Measurements from ENCODE around the gene ZNF772. TPM values are rescaled to one million over a fixed set of nuclear protein-coding genes. Genes with fewer than 3 reads are reported as not detected.

Gene ZNF772
- total RNA-seq, 4 donors from 2014 or later = 0.75 to 25.9 (median 6.0) TPM

DNA sequence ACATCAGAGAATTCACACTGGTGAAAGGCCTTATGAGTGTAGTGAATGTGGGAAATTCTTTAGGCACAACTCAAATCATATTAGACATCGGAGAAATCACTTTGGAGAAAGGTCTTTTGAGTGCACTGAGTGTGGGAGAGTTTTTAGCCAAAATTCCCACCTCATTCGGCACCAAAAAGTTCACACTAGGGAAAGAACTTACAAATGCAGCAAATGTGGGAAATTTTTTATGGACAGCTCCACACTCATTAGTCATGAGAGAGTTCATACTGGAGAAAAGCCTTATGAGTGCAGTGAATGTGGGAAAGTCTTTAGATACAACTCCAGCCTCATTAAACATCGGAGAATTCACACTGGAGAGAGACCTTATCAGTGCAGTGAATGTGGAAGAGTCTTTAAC is 56.3 kb downstream of the ZNF772 start:
- intact Hi-C loops (cut with DNase I; ENCODE audit: low total_unique reads) = no loop called here
- Histone ChIP-seq H3K4me1 (no peaks in the 10 kb centered on the region), H3K4me3 (no peak overlapping the region), H3K27ac (no peak overlapping the region), H3K36me3 (peaks cover 9 to 54% (median 30%) of the 10 kb centered on the region in 4 donors), H3K27me3 (no peaks in the 10 kb centered on the region), H3K9me3 (peaks cover 19 to 73% of the 10 kb centered on the region in 2 donors)
- TF ChIP-seq EP300 (IDR thresholded peaks at IDR 0.05; ENCODE audit: low read depth) (no peak), POLR2AphosphoS5 (IDR thresholded peaks at IDR 0.05) (no peak), POLR2A (IDR thresholded peaks at IDR 0.05) (no peak)
- TF ChIP-seq, protein P1, sequence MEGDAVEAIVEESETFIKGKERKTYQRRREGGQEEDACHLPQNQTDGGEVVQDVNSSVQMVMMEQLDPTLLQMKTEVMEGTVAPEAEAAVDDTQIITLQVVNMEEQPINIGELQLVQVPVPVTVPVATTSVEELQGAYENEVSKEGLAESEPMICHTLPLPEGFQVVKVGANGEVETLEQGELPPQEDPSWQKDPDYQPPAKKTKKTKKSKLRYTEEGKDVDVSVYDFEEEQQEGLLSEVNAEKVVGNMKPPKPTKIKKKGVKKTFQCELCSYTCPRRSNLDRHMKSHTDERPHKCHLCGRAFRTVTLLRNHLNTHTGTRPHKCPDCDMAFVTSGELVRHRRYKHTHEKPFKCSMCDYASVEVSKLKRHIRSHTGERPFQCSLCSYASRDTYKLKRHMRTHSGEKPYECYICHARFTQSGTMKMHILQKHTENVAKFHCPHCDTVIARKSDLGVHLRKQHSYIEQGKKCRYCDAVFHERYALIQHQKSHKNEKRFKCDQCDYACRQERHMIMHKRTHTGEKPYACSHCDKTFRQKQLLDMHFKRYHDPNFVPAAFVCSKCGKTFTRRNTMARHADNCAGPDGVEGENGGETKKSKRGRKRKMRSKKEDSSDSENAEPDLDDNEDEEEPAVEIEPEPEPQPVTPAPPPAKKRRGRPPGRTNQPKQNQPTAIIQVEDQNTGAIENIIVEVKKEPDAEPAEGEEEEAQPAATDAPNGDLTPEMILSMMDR (IDR thresholded peaks at IDR 0.05) = no peak
- in situ Hi-C loops (cut with MboI; ENCODE audit: low pct_ligation_motif_present in 1 of 4, low pct_unique_long_range_greater_than_20kb in 1 of 4, low sequenced_read_pairs in 3 of 4) = no loop called here
- no peak for DNase-seq
- 92 to 96% methylated on average over 3 of the region's 3 CpGs for WGBS, 2 donors (ENCODE audit: low coverage in 1 of 2)

DNA sequence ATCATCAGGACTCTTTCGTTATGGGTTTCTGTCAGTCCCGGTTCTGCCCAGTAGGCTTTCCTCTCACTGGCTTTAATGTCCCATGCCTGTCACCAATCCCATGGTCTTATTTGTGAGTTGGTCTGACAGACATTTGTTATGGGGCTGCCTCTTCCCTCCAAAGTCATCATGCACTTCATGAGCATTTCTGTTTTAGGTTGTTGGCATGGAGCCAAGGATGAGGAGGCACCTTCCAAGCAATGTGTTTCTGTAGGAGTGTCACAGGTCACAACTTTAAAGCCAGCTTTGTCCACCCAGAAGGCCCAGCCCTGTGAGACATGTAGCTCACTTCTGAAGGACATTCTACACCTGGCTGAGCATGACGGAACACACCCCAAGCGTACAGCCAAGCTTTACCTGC is 57.9 kb downstream of the ZNF772 start:
- intact Hi-C loops (cut with DNase I; ENCODE audit: low total_unique reads) (no loop called here), in situ Hi-C loops (cut with MboI; ENCODE audit: low pct_ligation_motif_present in 1 of 4, low pct_unique_long_range_greater_than_20kb in 1 of 4, low sequenced_read_pairs in 3 of 4) (no loop called here)
- Histone ChIP-seq H3K4me3 (no peak overlapping the region), H3K27ac (no peak overlapping the region), H3K27me3 (no peaks in the 10 kb centered on the region), H3K4me1 (no peaks in the 10 kb centered on the region), H3K36me3 (peaks cover 9 to 67% (median 34%) of the 10 kb centered on the region in 4 donors), H3K9me3 (peaks cover 19 to 78% of the 10 kb centered on the region in 2 donors)
- DNase-seq = no peak
- 80 to 95% methylated on average over 1 to 4 of the region's 4 CpGs for WGBS, 2 donors (ENCODE audit: low coverage in 1 of 2)
- TF ChIP-seq POLR2AphosphoS5 (IDR thresholded peaks at IDR 0.05) (no peak), POLR2A (IDR thresholded peaks at IDR 0.05) (no peak), EP300 (IDR thresholded peaks at IDR 0.05; ENCODE audit: low read depth) (no peak)
- TF ChIP-seq, protein P1 (IDR thresholded peaks at IDR 0.05) = no peak

Small RNA genes within 50 kb of the gene (small RNA-seq; reads per million reads assigned to genes)
- gene VN1R107P = 0 reads per million in 4 donors

Other genes starting within 250 kb of the ZNF772 start
- not detected for gene AURKC, start 246.5 kb downstream of the ZNF772 start, total RNA-seq
- 10 to 100 TPM; 11.1 to 21.3 (median 14.5) TPM for gene ZNF805, start 236.9 kb downstream of the ZNF772 start, total RNA-seq
- 100 to 1,000 TPM in 1 of 4 donors, 10 to 100 TPM in 3; 44.4 to 191 (median 74.6) TPM for gene ZNF460, start 197.1 kb downstream of the ZNF772 start, total RNA-seq
- 1 to 10 TPM; 1.4 to 9.7 (median 4.3) TPM for gene ZNF543, start 157.1 kb downstream of the ZNF772 start, total RNA-seq
- gene ZNF304, start 126.3 kb downstream of the ZNF772 start, total RNA-seq = 1 to 10 TPM in 3 of 4 donors, under 1 TPM in 1; 0.40 to 4.2 (median 3.5) TPM
- 10 to 100 TPM in 1 of 4 donors, 1 to 10 TPM in 1, not detected in 2; 8.3 to 12.5 TPM for gene TRAPPC2B, start 114.0 kb downstream of the ZNF772 start, total RNA-seq
- 1 to 10 TPM in 2 of 4 donors, under 1 TPM in 1, not detected in 1; 0.60 to 1.3 (median 1.2) TPM for gene ZNF547, start 114.0 kb downstream of the ZNF772 start, total RNA-seq
- 10 to 100 TPM in 2 of 4 donors, 1 to 10 TPM in 2; 4.2 to 13.1 (median 8.2) TPM for gene ZNF548, start 87.7 kb downstream of the ZNF772 start, total RNA-seq
- 10 to 100 TPM; 10.6 to 53.1 (median 13.2) TPM for gene ZNF17, start 66.4 kb downstream of the ZNF772 start, total RNA-seq
- 10 to 100 TPM in 2 of 4 donors, 1 to 10 TPM in 1, under 1 TPM in 1; 0.75 to 19.1 (median 7.1) TPM for gene ZNF749, start 42.2 kb downstream of the ZNF772 start, total RNA-seq
- gene VN1R1, start 20.4 kb downstream of the ZNF772 start, total RNA-seq = 10 to 100 TPM in 1 of 4 donors, under 1 TPM in 1, not detected in 2; 0.14 to 13.8 TPM
- 1 to 10 TPM; 1.6 to 6.8 (median 5.1) TPM for gene ZNF419, start 10.2 kb upstream of the ZNF772 start, total RNA-seq
- gene ZNF773, start 22.4 kb upstream of the ZNF772 start, total RNA-seq = 10 to 100 TPM in 1 of 4 donors, 1 to 10 TPM in 3; 4.5 to 11.0 (median 5.9) TPM
- 1 to 10 TPM; 1.9 to 5.2 (median 4.8) TPM for gene ZNF549, start 49.8 kb upstream of the ZNF772 start, total RNA-seq
- 10 to 100 TPM in 1 of 4 donors, 1 to 10 TPM in 3; 3.4 to 41.1 (median 5.5) TPM for gene ZNF550, start 82.3 kb upstream of the ZNF772 start, total RNA-seq
- 10 to 100 TPM in 1 of 4 donors, 1 to 10 TPM in 3; 2.2 to 17.6 (median 3.0) TPM for gene ZNF416, start 101.3 kb upstream of the ZNF772 start, total RNA-seq
- gene ZIK1, start 106.6 kb upstream of the ZNF772 start, total RNA-seq = 1 to 10 TPM in 3 of 4 donors, under 1 TPM in 1; 0.40 to 3.3 (median 1.2) TPM
- gene ZNF530, start 122.3 kb upstream of the ZNF772 start, total RNA-seq = 1 to 10 TPM in 2 of 4 donors, not detected in 2; 2.4 to 4.4 TPM
- gene ZNF134, start 136.7 kb upstream of the ZNF772 start, total RNA-seq = 10 to 100 TPM in 3 of 4 donors, 1 to 10 TPM in 1; 1.6 to 16.8 (median 13.8) TPM
- gene ZNF211, start 155.6 kb upstream of the ZNF772 start, total RNA-seq = 10 to 100 TPM in 3 of 4 donors, 1 to 10 TPM in 1; 5.6 to 60.1 (median 15.3) TPM
- gene ZSCAN4, start 191.4 kb upstream of the ZNF772 start, total RNA-seq = not detected
- 10 to 100 TPM in 1 of 4 donors, 1 to 10 TPM in 3; 3.0 to 10.8 (median 7.4) TPM for gene ZNF551, start 204.4 kb upstream of the ZNF772 start, total RNA-seq
- 1 to 10 TPM; 1.1 to 2.2 (median 1.8) TPM for gene ZNF154, start 231.6 kb upstream of the ZNF772 start, total RNA-seq

Data from transverse colon (tissue), 4 donors.